SK-N-SH treated with all-trans-retinoic acid at 6 μM for 48 hours (cell line): ENCODE measurements around the gene GOLGA8Q.
"Not testable (repeated sequence)": the region's sequence is repeated elsewhere in the genome, so short reads cannot be mapped to it uniquely, and the experiment has no call there.

Experiments
- GLIS3 ChIP-seq: fragments of 250-450 bp; sonication (Bioruptor Pico); IDR thresholded peaks from 2 replicates; pipeline ENCODE4 v1.5.0; 2020; ENCODE audit warnings: mild to moderate bottlenecking, moderate library complexity
- TCF4 ChIP-seq: fragments of 250-450 bp; sonication (Bioruptor Pico); IDR thresholded peaks from 2 replicates; pipeline ENCODE4 v1.8.0; 2021; ENCODE audit warnings: mild to moderate bottlenecking, moderate library complexity, borderline replicate concordance

DNA sequence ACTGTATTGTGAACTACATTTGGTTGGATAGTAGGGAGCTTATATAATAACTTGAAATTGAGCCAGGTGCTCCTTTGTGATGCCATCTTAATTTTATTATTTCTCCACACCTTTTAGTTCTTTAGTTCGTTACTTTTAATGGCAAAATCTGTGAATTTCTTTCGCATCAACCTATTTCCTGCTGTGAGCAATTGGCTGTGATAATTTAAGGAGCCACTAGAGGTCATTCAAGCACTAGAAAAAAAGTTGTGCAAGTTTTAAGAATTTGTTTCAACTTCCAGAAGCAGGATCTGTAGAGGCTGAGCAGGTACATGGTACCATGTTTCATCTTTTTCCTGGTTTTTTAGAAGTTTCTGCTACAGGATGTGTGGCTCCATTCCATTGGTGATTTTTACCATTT, 47.1 kb downstream of the GOLGA8Q start:
- not testable (repeated sequence) for TF ChIP-seq GLIS3, TCF4 (CRISPR knock-in tag)
